Mesendoderm (in vitro differentiated cells): ENCODE results near the gene RAI14.
"Not testable (repeated sequence)": the region's sequence is repeated elsewhere in the genome, so short reads cannot be mapped to it uniquely, and the experiment has no call there.

Experiments
- DNase-seq: peaks from one replicate; pipeline ENCODE4 v3.0.0; 2013
- H2AK5ac ChIP-seq: 2 replicates; pipeline ENCODE4 v1.6.1; 2013; ENCODE audit warnings: low read length, inconsistent platforms
- H2BK120ac ChIP-seq: 2 replicates; pipeline ENCODE4 v1.6.1; 2013; ENCODE audit warnings: low read depth, mild to moderate bottlenecking, low read length, moderate library complexity, mixed read lengths
- H2BK15ac ChIP-seq: replicated peaks from 2 replicates; pipeline ENCODE4 v1.6.1; 2013; ENCODE audit warnings: low read depth, mild to moderate bottlenecking, moderate library complexity
- H2BK5ac ChIP-seq: 2 replicates; pipeline ENCODE4 v1.6.1; 2013; ENCODE audit warnings: low read length, inconsistent platforms
- H3K18ac ChIP-seq: 2 replicates; pipeline ENCODE4 v1.6.1; 2013; ENCODE audit warnings: mild to moderate bottlenecking, low read length, mixed read lengths
- H3K23ac ChIP-seq: one replicate; pipeline ENCODE4 v1.6.1; 2013; ENCODE audit warnings: low read length
- H3K27ac ChIP-seq: 2 replicates; pipeline ENCODE4 v1.5.1; 2013; ENCODE audit warnings: low read depth, mild to moderate bottlenecking, inconsistent platforms, low read length, moderate library complexity
- H3K27me3 ChIP-seq: 2 replicates; pipeline ENCODE4 v1.6.1; 2013; ENCODE audit warnings: low read length, control low read depth, mild to moderate bottlenecking, inconsistent platforms; ENCODE audit not compliant: insufficient read depth, poor library complexity
- H3K36me3 ChIP-seq: 2 replicates; pipeline ENCODE4 v1.6.1; 2013; ENCODE audit warnings: low read length, inconsistent platforms; ENCODE audit not compliant: control insufficient read depth, insufficient read depth
- H3K4ac ChIP-seq: one replicate; pipeline ENCODE4 v1.6.1; 2013; ENCODE audit warnings: low read depth, mild to moderate bottlenecking, low read length, moderate library complexity
- H3K4me1 ChIP-seq: 2 replicates; pipeline ENCODE4 v1.6.1; 2013; ENCODE audit warnings: low read depth, low read length, inconsistent platforms; ENCODE audit not compliant: control insufficient read depth
- H3K4me2 ChIP-seq: 2 replicates; pipeline ENCODE4 v1.6.1; 2013; ENCODE audit warnings: low read length
- H3K4me3 ChIP-seq: 2 replicates; pipeline ENCODE4 v1.5.1; 2013; ENCODE audit warnings: mild to moderate bottlenecking, low read length
- H3K56ac ChIP-seq: one replicate; pipeline ENCODE4 v1.6.1; 2013; ENCODE audit warnings: low read length
- H3K79me1 ChIP-seq: 2 replicates; pipeline ENCODE4 v1.6.1; 2013; ENCODE audit warnings: low read length, inconsistent platforms
- H3K79me2 ChIP-seq: 2 replicates; pipeline ENCODE4 v1.6.1; 2013; ENCODE audit warnings: mild to moderate bottlenecking, low read length; ENCODE audit not compliant: control insufficient read depth, insufficient read depth
- H3K9ac ChIP-seq: 2 replicates; pipeline ENCODE4 v1.6.1; 2013; ENCODE audit warnings: low read length, inconsistent platforms
- H4K5ac ChIP-seq: one replicate; pipeline ENCODE4 v1.6.1; 2013; ENCODE audit warnings: low read length
- H4K8ac ChIP-seq: one replicate; pipeline ENCODE4 v1.6.1; 2013; ENCODE audit warnings: low read depth, mild to moderate bottlenecking, control low read depth, low read length, moderate library complexity
- WGBS: extraction: QIAGEN DNeasy Blood & Tissue Kit; methylation state at CpG from one replicate; pipeline ENCODE4 v1.1.7; 2013; ENCODE audit warnings: low lambda C conversion rate, missing lambda C conversion rate; ENCODE audit not compliant: insufficient coverage; ENCODE audit errors: extremely low coverage; 5-methylcytosine and 5-hydroxymethylcytosine counted together

The RAI14 gene

DNA sequence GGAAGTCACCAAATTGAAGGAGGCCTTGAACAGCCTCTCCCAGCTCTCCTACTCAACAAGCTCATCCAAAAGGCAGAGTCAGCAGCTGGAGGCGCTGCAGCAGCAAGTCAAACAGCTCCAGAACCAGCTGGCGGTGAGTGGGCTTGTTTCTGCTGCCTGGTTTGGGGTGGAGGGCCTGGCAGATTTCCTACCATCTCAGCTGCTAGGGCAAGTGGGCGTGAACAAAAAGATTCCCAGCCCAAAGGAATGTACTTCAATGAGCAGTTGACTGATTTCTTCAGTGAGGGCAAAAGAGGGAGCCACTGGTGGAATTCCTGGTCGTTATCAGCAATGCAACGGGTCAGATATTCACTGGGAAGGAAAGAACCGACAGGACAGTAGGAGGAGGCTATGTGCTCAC is 170.2 kb downstream of the RAI14 start:
- Histone ChIP-seq H3K79me1 (no peaks in the 10 kb centered on the region), H3K36me3 (peaks cover 15% of the 10 kb centered on the region), H3K27ac (no peak overlapping the region)

DNA sequence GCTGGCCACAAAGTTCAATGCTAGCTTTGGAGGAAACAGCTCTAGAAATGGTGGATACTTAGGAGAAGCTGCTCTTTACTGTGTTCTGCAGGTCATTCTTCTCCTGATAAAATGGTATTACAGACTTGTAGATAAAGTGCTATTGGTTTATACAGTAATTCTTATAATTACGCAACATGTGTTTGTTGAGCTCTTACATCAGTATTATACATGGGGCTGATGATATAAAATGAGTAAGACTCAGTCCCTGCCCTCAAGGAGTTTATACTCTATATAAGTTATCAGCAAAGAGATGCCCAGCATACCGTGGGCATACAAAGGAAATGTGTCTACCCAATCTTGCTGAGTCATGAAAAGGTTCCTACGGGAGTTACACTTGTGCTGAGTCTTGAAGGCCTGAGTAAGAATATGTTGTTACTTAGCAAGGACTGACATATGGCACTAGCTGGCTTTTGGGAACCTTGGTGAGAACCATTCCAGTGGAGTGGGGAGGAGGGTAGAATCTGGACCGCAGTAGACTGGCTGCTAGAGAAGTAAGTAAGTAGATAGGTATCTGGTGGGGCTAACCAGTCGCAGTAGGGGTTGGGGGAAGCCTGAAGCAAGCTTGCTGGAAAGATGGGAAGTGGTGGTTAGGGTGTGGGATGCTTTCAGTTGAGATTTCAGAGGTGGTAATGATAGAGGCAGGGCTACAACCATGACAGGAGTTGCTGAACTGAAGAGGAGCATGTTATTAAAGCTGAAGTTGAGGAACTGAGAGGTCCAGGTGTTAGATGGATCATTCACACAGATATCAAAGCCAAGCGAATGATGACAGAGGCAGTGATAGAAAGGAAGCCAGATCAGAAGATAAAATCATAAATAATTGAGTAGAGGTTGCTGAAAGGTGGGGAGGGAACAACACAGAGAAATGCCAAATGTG is 171.7 kb downstream of the RAI14 start:
- H3K27me3 ChIP-seq: no peaks in the 10 kb centered on the region
- no peak overlapping the region for H2AK5ac ChIP-seq
- H3K4me3 ChIP-seq: no peak overlapping the region
- WGBS: no CpG with 5 or more reads among the region's 6 CpGs
- H3K4ac ChIP-seq: no peak overlapping the region
- no peak overlapping the region for H2BK5ac ChIP-seq
- peaks cover 13% of the 10 kb centered on the region for H3K36me3 ChIP-seq
- no peak overlapping the region for H3K23ac ChIP-seq
- no peak overlapping the region for H2BK15ac ChIP-seq
- no peak overlapping the region for H3K56ac ChIP-seq
- H3K79me2 ChIP-seq: no peaks in the 10 kb centered on the region
- H3K4me2 ChIP-seq: no peak overlapping the region
- H4K8ac ChIP-seq: no peak overlapping the region
- H3K9ac ChIP-seq: no peak overlapping the region
- H3K27ac ChIP-seq: no peak overlapping the region
- no peak for DNase-seq
- H2BK120ac ChIP-seq: no peak overlapping the region
- no peak overlapping the region for H4K5ac ChIP-seq
- H3K18ac ChIP-seq: no peak overlapping the region
- no peaks in the 10 kb centered on the region for H3K79me1 ChIP-seq
- H3K4me1 ChIP-seq: no peaks in the 10 kb centered on the region

More for the DNA sequence above, 170.2 kb downstream of the RAI14 start:
- Histone ChIP-seq H4K5ac (no peak overlapping the region), H2BK120ac (no peak overlapping the region), H3K4me2 (no peak overlapping the region), H3K18ac (no peak overlapping the region), H2BK15ac (no peak overlapping the region), H3K27me3 (no peaks in the 10 kb centered on the region), H3K4me3 (no peak overlapping the region), H3K23ac (no peak overlapping the region), H3K9ac (no peak overlapping the region), H3K4ac (no peak overlapping the region), H3K56ac (no peak overlapping the region), H3K4me1 (no peaks in the 10 kb centered on the region), H2AK5ac (no peak overlapping the region), H4K8ac (no peak overlapping the region), H3K79me2 (no peaks in the 10 kb centered on the region), H2BK5ac (no peak overlapping the region)
- no CpG with 5 or more reads among the region's 6 CpGs for WGBS
- DNase-seq: peak; percentile 79

DNA sequence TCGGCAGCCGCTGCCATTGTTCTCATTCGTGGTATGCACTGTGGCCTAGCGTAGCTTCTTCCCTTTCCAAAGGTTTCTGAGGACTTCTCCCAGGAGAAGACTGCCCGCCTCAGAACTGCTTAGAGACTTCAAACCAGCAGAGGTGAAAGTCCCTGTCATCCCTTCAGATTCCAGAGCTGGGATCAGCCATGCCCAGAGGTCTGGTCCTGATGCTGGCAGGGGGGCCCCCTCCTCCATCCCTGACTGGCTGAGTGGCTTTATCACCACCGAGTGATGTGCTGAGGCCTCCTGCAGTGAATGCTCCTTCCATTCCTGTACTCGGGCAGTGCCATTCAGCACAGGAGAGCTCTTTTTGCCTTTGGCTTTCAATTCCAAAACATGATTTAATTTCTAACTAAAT is 174.7 kb downstream of the RAI14 start:
- not testable (repeated sequence) for H3K79me2 ChIP-seq, H3K27me3 ChIP-seq, H3K4ac ChIP-seq, H3K9ac ChIP-seq, H2AK5ac ChIP-seq, H2BK15ac ChIP-seq, H3K4me1 ChIP-seq, H4K5ac ChIP-seq, H4K8ac ChIP-seq, H2BK5ac ChIP-seq, H3K79me1 ChIP-seq, H2BK120ac ChIP-seq, H3K56ac ChIP-seq, H3K18ac ChIP-seq, H3K27ac ChIP-seq, H3K4me2 ChIP-seq, H3K4me3 ChIP-seq, H3K23ac ChIP-seq
- peak; percentile 20 for DNase-seq
- WGBS: no CpG with 5 or more reads among the region's 7 CpGs
- peaks cover 11% of the 10 kb centered on the region for H3K36me3 ChIP-seq

DNA sequence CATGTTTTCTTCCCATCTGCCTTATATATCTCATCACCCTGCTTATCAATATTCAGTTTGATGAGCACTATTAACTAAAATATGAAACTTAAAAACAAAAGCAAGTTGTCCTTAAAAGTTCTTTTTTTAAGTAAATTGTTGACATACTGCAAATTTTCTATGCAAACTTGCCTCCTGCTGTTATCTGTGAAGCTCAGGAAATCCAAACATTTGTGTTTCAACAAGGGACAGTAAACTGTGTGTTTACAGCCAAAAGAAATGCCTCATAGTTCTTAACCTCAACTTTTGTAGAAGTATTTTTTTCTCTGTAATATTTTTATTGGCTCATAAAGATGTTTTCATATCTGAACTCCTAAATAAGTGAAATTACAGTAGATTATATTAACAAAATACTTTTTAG is 175.2 kb downstream of the RAI14 start:
- Histone ChIP-seq H3K36me3 (peaks cover 11% of the 10 kb centered on the region), H4K5ac (no peak overlapping the region), H4K8ac (no peak overlapping the region), H3K79me2 (no peaks in the 10 kb centered on the region), H3K79me1 (no peaks in the 10 kb centered on the region), H2BK15ac (no peak overlapping the region), H3K4ac (no peak overlapping the region), H3K4me2 (no peak overlapping the region), H2AK5ac (no peak overlapping the region), H3K23ac (no peak overlapping the region), H3K4me3 (no peak overlapping the region), H3K18ac (no peak overlapping the region), H3K27ac (no peak overlapping the region), H3K4me1 (no peaks in the 10 kb centered on the region), H3K9ac (no peak overlapping the region), H2BK120ac (no peak overlapping the region), H3K56ac (no peak overlapping the region), H3K27me3 (no peaks in the 10 kb centered on the region), H2BK5ac (no peak overlapping the region)
- no peak for DNase-seq

DNA sequence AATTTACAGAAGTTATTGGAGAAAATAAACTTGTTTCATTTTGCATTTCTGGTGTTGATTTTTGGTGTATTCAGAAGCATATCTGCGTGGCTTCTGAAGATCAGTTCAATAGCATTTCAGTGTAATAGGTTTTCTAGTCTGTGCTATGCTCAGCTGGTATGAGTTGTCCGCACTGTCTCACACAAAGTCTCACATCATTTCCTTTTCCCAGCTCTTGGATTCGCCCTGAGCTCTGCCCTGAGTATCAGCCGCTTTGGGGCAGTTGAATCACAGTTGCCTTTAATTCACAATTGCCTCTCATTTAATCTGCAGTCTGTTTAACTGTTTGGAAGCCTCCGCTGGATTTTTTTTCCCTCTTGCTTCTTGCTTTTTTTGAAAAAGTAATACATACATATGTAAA is 176.4 kb downstream of the RAI14 start:
- H3K79me1 ChIP-seq: no peaks in the 10 kb centered on the region
- H2BK15ac ChIP-seq: no peak overlapping the region
- no peak overlapping the region for H3K4ac ChIP-seq
- no peak overlapping the region for H3K23ac ChIP-seq
- no peak overlapping the region for H3K4me2 ChIP-seq
- H4K8ac ChIP-seq: no peak overlapping the region
- no peak overlapping the region for H2BK120ac ChIP-seq
- peaks cover 7% of the 10 kb centered on the region for H3K36me3 ChIP-seq
- no peak overlapping the region for H3K27ac ChIP-seq
- H3K18ac ChIP-seq: no peak overlapping the region
- no CpG with 5 or more reads among the region's 5 CpGs for WGBS
- no peak overlapping the region for H3K4me3 ChIP-seq
- H3K56ac ChIP-seq: no peak overlapping the region
- no peak overlapping the region for H2AK5ac ChIP-seq
- no peak for DNase-seq
- H3K9ac ChIP-seq: no peak overlapping the region
- no peaks in the 10 kb centered on the region for H3K4me1 ChIP-seq
- H2BK5ac ChIP-seq: no peak overlapping the region
- no peaks in the 10 kb centered on the region for H3K79me2 ChIP-seq
- no peak overlapping the region for H4K5ac ChIP-seq
- H3K27me3 ChIP-seq: no peaks in the 10 kb centered on the region

DNA sequence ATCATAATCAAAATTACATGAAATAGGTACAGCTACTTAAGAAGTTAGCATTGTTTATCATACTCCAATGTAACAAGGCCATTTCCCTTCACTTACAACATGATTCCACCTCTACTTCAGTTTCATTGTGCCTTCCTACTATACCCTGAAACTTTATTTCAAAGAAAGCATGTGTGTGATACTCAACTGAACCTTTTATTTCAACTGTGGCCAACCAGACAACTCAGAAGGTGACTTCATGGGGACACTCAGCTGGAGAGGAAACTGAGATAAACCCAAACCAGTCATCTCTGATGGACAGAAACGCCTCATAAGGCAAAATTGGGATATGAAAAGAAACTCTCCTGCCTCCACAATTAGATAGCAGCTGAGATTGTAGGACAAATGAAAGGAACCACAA is 177.0 kb downstream of the RAI14 start:
- WGBS: no CpG with 5 or more reads among the region's 1 CpG
- no peaks in the 10 kb centered on the region for H3K79me2 ChIP-seq
- H4K5ac ChIP-seq: no peak overlapping the region
- DNase-seq: no peak
- H3K56ac ChIP-seq: no peak overlapping the region
- no peak overlapping the region for H2BK5ac ChIP-seq
- no peaks in the 10 kb centered on the region for H3K79me1 ChIP-seq
- no peak overlapping the region for H3K23ac ChIP-seq
- H3K27me3 ChIP-seq: no peaks in the 10 kb centered on the region
- H3K9ac ChIP-seq: no peak overlapping the region
- H2AK5ac ChIP-seq: no peak overlapping the region
- H3K27ac ChIP-seq: no peak overlapping the region
- no peak overlapping the region for H3K4ac ChIP-seq
- H2BK120ac ChIP-seq: no peak overlapping the region
- H3K36me3 ChIP-seq: peaks cover 3% of the 10 kb centered on the region
- H3K18ac ChIP-seq: no peak overlapping the region
- no peak overlapping the region for H2BK15ac ChIP-seq
- no peak overlapping the region for H3K4me2 ChIP-seq
- H3K4me1 ChIP-seq: no peaks in the 10 kb centered on the region
- H3K4me3 ChIP-seq: no peak overlapping the region
- H4K8ac ChIP-seq: no peak overlapping the region
